ACHN (cell line): ENCODE data around the gene ATG4D.
"Not testable (repeated sequence)": the region's sequence is repeated elsewhere in the genome, so short reads cannot be mapped to it uniquely, and the experiment has no call there.

Experiments
- DNase-seq: peaks from one replicate; pipeline ENCODE4 v3.0.0-alpha.2; 2015
- in situ Hi-C: cut with HindIII; loops from 2 replicates; pipeline ENCODE4 v1.10.0; 2017; ENCODE audit warnings: low sequenced_read_pairs, low pct_ligation_motif_present, low pct_unique_long_range_greater_than_20kb

The ATG4D gene

GRCh38 chr19:10546817-10547216 is 3.1 kb downstream of the ATG4D start:
- no peak for DNase-seq
- in situ Hi-C loops = no loop called here

- in situ Hi-C loops = no loop called here
- no peak for DNase-seq
These were observed 5.1 kb downstream of the ATG4D start for GRCh38 chr19:10548746-10549276.

- no peak for DNase-seq
- in situ Hi-C loops = no loop called here
These were observed 6.0 kb downstream of the ATG4D start for GRCh38 chr19:10549733-10550132.

GRCh38 chr19:10550336-10550735 is 6.6 kb downstream of the ATG4D start:
- DNase-seq = no peak
- in situ Hi-C loops = no loop called here

GRCh38 chr19:10551006-10551405 is 7.3 kb downstream of the ATG4D start:
- DNase-seq, in situ Hi-C loops: not testable (repeated sequence)

- DNase-seq = peak; percentile 49
These were observed 8.1 kb downstream of the ATG4D start for GRCh38 chr19:10551698-10552301.

GRCh38 chr19:10552510-10553053 is 8.9 kb downstream of the ATG4D start:
- in situ Hi-C loops = no loop called here
- DNase-seq = no peak

More at GRCh38 chr19:10551698-10552301, 8.1 kb downstream of the ATG4D start:
- in situ Hi-C loops = no loop called here

- in situ Hi-C loops = no loop called here
- no peak for DNase-seq
These were observed 9.5 kb downstream of the ATG4D start for GRCh38 chr19:10553087-10553667.

GRCh38 chr19:10553943-10554381 is 10.3 kb downstream of the ATG4D start:
- DNase-seq = no peak
- in situ Hi-C loops = no loop called here

GRCh38 chr19:10554760-10555609 is 11.3 kb downstream of the ATG4D start:
- DNase-seq = no peak
- in situ Hi-C loops = no loop called here

- in situ Hi-C loops = no loop called here
- DNase-seq = no peak
These were observed 11.9 kb downstream of the ATG4D start for GRCh38 chr19:10555610-10555973.

- no peak for DNase-seq
- in situ Hi-C loops = no loop called here
These were observed 14.0 kb downstream of the ATG4D start for GRCh38 chr19:10557603-10558197.

GRCh38 chr19:10560154-10560553 is 16.4 kb downstream of the ATG4D start:
- in situ Hi-C loops = no loop called here
- DNase-seq = no peak

GRCh38 chr19:10562609-10563008 is 18.9 kb downstream of the ATG4D start:
- in situ Hi-C loops = no loop called here
- no peak for DNase-seq

GRCh38 chr19:10565028-10565566 is 21.4 kb downstream of the ATG4D start:
- DNase-seq = peak; percentile 56
- in situ Hi-C loops = no loop called here

- in situ Hi-C loops = no loop called here
- DNase-seq = peak; percentile 94
These were observed 22.1 kb downstream of the ATG4D start, which contains the start of gene KRI1 for GRCh38 chr19:10565567-10566407. TSS of gene KRI1 (minus strand) at chr19:10566010. CDS start at chr19:10565999, 11 bp downstream.

GRCh38 chr19:10566408-10566657 is 22.6 kb downstream of the ATG4D start:
- in situ Hi-C loops = no loop called here
- DNase-seq = no peak
